ENCODE data around the gene CSPG4. TPM values are rescaled to one million over a fixed set of nuclear protein-coding genes. Genes with fewer than 3 reads are reported as not detected.

The CSPG4 gene
- total and polyA plus RNA-seq, 9 of the 15 experiments (the other 6 are each of a cell fraction or from before 2014, with no cell fraction given) = under 0.01 to 0.07 (median 0.04) TPM; not detected in 5

DNA sequence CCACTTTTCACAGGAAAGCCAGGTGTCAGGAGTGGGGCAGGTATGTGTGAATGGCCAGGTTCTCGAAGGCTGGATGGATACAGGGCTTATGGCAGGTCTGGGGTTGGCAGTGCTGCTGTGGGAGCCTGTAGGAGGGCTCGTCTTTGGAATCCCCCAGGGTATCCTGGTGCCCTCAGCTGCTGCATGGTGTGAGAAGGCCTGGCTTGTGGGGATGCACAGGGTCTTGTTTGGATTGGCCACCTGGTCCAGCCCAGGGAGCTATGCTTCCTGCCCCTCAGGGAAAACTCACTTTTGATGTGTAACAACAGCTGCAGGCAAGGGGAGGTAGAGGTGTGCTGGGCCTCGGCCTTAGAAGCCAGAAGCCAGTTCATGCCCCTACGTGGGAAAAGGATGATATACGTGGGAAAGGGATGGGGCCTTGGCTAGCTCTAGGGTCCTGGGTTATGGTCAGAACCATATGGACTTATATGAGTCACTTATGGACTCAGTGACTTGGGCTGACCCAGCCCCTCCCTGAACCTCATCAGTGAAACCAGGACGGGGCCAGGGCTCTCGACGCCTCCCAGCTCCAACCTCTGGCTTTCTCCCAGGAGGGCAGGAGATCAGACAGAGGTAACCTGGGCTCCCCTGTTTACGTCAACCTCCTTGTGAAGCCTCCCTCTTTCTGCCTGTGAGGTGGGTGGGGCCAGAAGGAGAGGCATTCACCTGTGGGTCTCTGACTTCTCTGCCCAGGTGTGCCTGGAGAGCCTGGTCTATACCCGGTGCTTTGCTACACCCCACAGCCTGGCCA is 37.8 kb upstream of the CSPG4 start (continued):
- TF ChIP-seq IRF9 (tag; IDR thresholded peaks at IDR 0.05) = no peak
- no peak for TF ChIP-seq ERF (CRISPR knock-in tag; IDR thresholded peaks at IDR 0.05)
- no peak for TF ChIP-seq SAFB2 (IDR thresholded peaks at IDR 0.05; ENCODE audit: borderline replicate concordance, low read depth, low read length, severe bottlenecking)
- no peak for TF ChIP-seq CHD4 (IDR thresholded peaks at IDR 0.05; ENCODE audit: insufficient read depth, insufficient replicate concordance, low read depth, low read length, poor library complexity, severe bottlenecking)
- no peak for TF ChIP-seq MGA (IDR thresholded peaks at IDR 0.05)
- no peak for TF ChIP-seq MCM3 (IDR thresholded peaks at IDR 0.05)
- TF ChIP-seq MTF1 (CRISPR knock-in tag; IDR thresholded peaks at IDR 0.05; ENCODE audit: borderline replicate concordance) = no peak
